Dermis microvascular lymphatic vessel endothelial cell (primary cell): ENCODE results near the gene SEMA4C. TPM values are rescaled to one million over a fixed set of nuclear protein-coding genes. Genes with fewer than 3 reads are reported as not detected.
A peak's percentile ranks its signal among the peaks of the same experiment; 100 is the strongest.

Experiments used
- DNase-seq, 2 donors: peaks; one replicate each; pipeline versions ENCODE4 v3.0.0 to v3.0.0-alpha.2; 2010; ENCODE audit warnings: low read depth in 2 of 2
- total RNA-seq: library from RNA; depleted of rRNA; stranded (reverse); fragments of >200 nt; gene quantifications from 2 replicates; pipeline ENCODE4 v1.2.1, GENCODE V29; 2014

The SEMA4C gene
- total RNA-seq, 1 donor from 2014 or later: 17.3 TPM

- DNase-seq: no peak
These were observed 45.6 kb downstream of the SEMA4C start for GRCh38 chr2:96824079-96824870.

GRCh38 chr2:96823198-96823597 is 46.7 kb downstream of the SEMA4C start:
- no peak for DNase-seq

GRCh38 chr2:96822786-96823185 is 47.1 kb downstream of the SEMA4C start:
- no peak for DNase-seq

GRCh38 chr2:96821113-96821675 is 48.7 kb downstream of the SEMA4C start:
- no peak for DNase-seq

DNA sequence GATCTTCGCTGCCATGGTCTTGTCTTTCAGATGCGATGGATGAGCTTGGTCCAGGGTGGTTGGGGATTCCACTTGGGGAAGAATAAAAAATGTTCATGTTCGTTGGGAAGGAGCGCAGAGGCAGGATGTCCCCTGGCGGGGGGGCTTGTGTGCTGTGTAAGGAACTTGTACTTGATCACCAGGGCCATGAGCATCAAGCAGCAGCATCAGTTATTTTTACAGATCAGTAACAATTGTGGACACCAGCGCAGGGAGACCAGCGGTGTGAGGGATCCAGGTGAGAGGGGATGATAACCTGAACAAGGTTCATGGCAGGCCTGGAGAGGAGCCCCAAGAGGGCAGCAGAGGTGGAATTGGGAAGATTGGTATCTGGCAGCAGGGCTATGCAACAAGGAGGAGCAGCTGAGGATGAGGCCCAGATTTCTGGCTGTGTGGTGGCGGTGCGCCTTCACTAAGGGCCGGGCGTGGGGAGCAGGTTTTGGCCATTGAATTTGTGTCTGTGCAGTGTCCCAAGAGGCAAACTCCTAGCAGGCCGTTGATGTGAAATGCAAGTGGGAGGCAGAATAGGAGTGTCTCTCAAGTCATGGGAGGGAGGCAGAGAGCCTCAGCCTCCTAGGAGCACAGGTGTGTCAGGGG is 49.9 kb downstream of the SEMA4C start:
- no peak for DNase-seq

- DNase-seq: no peak
These were observed 50.6 kb downstream of the SEMA4C start for GRCh38 chr2:96819128-96819875.

GRCh38 chr2:96817882-96818281 is 52.0 kb downstream of the SEMA4C start:
- no peak for DNase-seq

DNA sequence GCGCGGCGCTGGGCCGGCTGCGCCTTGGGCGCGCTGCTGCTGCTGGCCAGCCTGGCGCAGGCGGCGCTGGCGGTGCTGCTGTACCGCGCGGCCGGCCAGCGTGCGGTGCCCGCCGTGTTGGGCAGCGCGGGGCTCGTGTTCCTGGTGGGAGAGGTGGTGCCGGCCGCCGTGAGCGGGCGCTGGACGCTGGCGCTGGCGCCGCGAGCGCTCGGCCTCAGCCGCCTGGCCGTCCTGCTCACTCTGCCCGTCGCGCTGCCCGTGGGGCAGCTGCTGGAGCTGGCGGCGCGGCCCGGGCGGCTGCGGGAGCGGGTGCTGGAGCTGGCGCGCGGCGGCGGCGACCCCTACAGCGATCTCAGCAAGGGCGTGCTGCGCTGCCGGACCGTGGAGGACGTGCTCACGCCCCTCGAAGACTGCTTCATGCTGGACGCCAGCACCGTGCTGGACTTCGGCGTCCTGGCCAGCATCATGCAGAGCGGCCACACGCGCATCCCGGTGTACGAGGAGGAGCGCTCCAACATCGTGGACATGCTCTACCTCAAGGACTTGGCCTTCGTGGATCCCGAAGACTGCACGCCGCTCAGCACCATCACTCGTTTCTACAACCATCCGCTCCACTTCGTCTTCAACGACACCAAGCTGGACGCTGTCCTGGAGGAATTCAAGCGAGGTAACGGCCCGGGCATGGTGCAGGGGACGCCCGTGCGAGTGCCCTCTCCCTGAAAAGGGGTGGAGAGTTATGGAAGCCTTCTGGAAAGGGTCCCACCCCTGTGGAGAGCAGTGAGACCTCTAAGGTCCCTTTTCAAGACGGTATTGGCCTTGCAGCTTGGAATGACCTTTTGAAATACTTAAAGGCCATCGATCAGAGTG is 52.8 kb downstream of the SEMA4C start:
- DNase-seq: peak in 1 of 2 donors; percentile 39

GRCh38 chr2:96816127-96816835 is 53.6 kb downstream of the SEMA4C start, which contains the start of gene CNNM3:
CNNM3 (plus strand) TSS chr2:96816268; CDS start chr2:96816278, 10 bp downstream.
- DNase-seq: peak; percentile 73 to 96

DNA sequence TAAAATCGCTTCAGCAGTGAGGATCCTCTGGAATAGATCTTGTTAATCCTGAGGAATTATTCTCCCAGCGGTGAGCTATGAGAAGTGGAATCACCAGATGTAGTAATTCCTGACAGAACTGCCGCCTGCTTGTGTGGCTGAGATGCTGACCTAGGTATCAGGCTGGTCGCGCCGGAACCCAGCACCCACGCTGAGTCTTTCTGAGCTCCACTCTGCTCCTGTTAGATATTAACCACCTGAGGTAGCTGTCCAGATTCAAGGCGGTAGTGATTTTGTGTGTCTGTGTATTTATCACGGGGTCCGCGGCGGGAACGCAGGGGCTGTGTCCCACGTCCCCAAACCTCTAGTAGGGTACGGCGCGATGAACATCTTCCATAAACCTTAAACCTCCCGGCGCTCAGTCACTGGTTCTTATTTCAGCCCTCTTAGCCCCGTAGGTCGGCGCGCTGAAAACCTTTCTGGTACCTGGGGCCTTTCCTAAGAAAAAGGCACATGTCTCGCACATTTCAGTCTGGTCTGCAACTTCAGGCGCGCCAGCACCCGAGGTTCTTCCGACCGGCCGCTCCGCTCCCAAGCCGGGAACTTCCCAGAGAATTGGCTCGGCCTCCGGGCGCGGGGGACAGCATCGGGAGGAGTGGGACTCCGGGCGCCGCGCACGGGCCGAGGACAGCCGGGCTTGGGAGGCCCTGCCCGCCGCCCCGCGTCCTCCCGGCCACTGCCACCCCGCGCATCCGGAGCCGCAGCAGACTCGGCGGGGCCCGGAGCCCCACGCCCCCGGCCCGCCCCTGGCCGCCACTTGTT is 54.4 kb downstream of the SEMA4C start:
- DNase-seq: peak; percentile 10 to 11

GRCh38 chr2:96813656-96814055 is 56.2 kb downstream of the SEMA4C start:
- DNase-seq: no peak

DNA sequence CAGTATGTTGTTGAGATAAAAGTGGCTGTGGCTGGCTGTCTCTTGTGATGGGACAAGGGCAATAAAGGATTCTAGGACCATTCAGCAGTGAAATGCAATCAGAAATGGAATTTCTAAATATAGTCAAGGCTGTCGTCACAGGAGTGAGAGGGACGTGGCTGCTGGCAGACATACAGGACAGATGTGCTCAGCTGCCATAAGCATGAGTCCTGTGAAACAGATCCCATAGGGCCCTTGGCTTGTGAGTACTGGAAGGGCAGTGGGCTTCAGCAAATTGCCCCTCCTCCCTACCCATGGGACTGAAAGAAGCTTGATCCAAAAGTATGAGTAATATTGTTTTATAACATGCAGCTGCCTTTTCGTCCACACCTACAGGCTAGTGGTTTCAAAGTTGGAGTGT is 58.0 kb downstream of the SEMA4C start:
- DNase-seq: no peak

DNA sequence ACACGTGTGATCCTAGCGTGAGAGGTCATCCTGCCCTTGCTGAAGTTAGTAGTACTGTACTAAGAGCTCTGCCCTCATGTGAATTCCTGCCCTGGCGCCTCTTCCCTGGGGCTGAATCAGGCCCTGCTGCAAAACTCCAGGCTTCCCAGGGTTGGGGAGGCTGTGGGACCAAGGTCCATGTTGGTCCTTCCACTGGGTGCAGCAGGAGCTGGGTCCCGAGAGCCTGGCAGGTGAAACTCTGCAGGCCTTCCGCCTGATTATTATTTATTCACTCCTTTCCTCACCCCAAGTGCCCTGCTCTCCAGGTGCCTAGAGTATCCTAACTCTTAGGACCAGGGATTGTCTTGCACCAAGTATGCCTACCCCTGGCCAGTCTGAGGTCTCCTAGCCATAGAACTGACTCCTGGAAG is 59.1 kb downstream of the SEMA4C start:
- DNase-seq: no peak

GRCh38 chr2:96809951-96810782 is 59.7 kb downstream of the SEMA4C start:
- no peak for DNase-seq
